HFFc6 (cell line): Measurements from ENCODE around the gene ADCY4. TPM values are rescaled to one million over a fixed set of nuclear protein-coding genes. Genes with fewer than 3 reads are reported as not detected.
A peak's percentile ranks its signal among the peaks of the same experiment; 100 is the strongest.

ENCODE experiments used
- DNase-seq: peaks from one replicate; pipeline ENCODE4 v3.0.0-alpha.2; 2018
- H3K27ac Mint-ChIP-seq: 2 replicates; pipeline ENCODE4 v1.8.0; 2020; ENCODE audit warnings: mild to moderate bottlenecking, mixed read lengths
- H3K27me3 Mint-ChIP-seq: 2 replicates; pipeline ENCODE4 v1.8.0; 2021; ENCODE audit warnings: mild to moderate bottlenecking, moderate library complexity, mixed read lengths; ENCODE audit not compliant: insufficient read depth
- H3K36me3 Mint-ChIP-seq: 2 replicates; pipeline ENCODE4 v1.8.0; 2021; ENCODE audit warnings: low read depth, mixed read lengths
- H3K4me1 Mint-ChIP-seq: 2 replicates; pipeline ENCODE4 v1.8.0; 2020; ENCODE audit warnings: low read depth, mixed read lengths
- H3K4me3 Mint-ChIP-seq: 2 replicates; pipeline ENCODE4 v1.8.0; 2020; ENCODE audit warnings: mild to moderate bottlenecking, moderate library complexity, mixed read lengths
- H3K9me3 Mint-ChIP-seq: 2 replicates; pipeline ENCODE4 v1.8.0; 2020; ENCODE audit warnings: mild to moderate bottlenecking, mixed read lengths
- total RNA-seq, 6 experiments: library from RNA; stranded (reverse); fragmentation: NEBNext Ultra II Directional; extraction: Animal tissue kit (Norgen Biotek cat#: 25700); gene quantifications; 2 replicates in 1 of 6; 3 replicates in 5 of 6; pipeline ENCODE4 v1.2.3, GENCODE V29; 2021
- TF ChIP-seq, protein P1 (sequence below): fragments of 200-600 bp; sonication (generic); IDR thresholded peaks from 2 replicates; pipeline ENCODE4 v1.5.0; 2021; ENCODE audit warnings: antibody characterized with exemption, mild to moderate bottlenecking

Gene ADCY4
- total RNA-seq, 6 experiments from 2014 or later = 0.25 to 0.41 (median 0.34) TPM; not detected in 3

DNA sequence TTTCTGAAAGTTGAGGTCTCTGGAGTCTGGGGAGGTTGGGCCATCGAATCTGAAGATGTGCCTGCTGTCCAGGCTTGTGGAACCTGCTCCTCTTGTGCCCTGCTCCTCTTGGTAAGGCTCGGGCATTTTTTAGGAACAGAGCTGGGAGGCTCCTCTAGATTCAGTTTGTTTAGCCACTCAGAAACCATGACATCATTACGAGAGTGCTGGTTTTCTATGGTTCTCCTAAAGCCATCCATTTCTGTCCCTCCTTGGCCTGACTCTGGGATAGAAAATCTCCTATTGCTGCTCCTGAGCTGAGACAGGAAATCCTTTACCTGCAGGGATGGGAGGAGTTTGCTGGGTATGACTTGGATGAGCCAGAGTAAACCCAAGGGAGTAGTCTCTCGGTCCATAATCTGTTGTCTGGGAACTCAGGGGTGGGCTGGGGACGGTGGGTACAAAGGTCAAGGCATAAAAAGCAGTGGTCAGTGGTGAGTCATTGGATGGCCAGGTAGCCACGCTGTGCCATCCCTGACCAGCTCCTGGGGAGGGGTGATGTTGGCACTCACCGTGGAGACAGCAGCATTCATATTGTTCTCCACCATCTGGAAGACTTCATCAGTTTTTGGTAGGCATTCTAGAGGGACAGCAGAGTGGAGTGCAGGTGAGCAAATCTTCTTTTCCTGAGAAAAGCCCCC lies 2.4 kb upstream of the ADCY4 start:
- H3K4me1 Mint-ChIP-seq = peaks cover 13% of the 10 kb centered on the region
- no peak for DNase-seq
- H3K36me3 Mint-ChIP-seq = no peaks in the 10 kb centered on the region
- H3K27ac Mint-ChIP-seq = no peak overlapping the region
- no peak overlapping the region for H3K4me3 Mint-ChIP-seq
- peaks cover 55% of the 10 kb centered on the region for H3K27me3 Mint-ChIP-seq
- H3K9me3 Mint-ChIP-seq = no peaks in the 10 kb centered on the region
- TF ChIP-seq, protein P1, sequence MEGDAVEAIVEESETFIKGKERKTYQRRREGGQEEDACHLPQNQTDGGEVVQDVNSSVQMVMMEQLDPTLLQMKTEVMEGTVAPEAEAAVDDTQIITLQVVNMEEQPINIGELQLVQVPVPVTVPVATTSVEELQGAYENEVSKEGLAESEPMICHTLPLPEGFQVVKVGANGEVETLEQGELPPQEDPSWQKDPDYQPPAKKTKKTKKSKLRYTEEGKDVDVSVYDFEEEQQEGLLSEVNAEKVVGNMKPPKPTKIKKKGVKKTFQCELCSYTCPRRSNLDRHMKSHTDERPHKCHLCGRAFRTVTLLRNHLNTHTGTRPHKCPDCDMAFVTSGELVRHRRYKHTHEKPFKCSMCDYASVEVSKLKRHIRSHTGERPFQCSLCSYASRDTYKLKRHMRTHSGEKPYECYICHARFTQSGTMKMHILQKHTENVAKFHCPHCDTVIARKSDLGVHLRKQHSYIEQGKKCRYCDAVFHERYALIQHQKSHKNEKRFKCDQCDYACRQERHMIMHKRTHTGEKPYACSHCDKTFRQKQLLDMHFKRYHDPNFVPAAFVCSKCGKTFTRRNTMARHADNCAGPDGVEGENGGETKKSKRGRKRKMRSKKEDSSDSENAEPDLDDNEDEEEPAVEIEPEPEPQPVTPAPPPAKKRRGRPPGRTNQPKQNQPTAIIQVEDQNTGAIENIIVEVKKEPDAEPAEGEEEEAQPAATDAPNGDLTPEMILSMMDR = no peak

DNA sequence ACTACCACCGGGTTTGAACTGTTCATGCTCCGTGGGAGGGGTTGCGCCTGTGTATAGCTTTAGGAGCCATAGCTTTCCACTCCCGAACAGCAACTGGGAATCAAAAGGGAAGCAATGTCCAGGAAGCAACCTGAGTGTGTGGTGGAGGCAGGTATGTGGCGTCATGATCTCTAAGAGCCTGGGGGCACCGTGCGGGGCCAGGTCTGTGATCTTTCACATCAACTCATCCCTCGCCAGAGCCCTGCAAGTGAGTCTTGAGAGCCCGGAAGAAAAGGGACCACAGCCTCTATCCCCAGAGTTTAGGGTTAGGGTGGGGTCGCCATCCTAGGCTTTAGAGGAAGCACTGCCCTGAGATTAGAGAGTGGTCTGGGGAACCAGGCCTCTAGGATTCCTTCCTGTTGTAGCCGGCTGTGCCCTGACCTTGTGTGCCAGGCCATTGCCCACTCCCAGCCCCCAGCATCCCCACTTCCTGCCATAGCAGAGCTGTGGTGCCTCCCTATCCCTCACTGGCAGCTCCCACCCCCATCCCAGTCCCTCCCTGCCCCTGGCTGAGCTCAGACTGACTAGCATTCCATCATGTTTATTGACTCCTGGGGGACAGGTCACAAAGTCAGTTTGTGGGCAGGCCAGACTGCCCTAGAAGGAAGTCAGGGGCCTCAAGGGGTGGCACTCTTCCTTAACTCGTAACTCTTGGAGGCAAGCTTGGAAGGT lies 745 bp upstream of the ADCY4 start:
- H3K9me3 Mint-ChIP-seq = no peaks in the 10 kb centered on the region
- TF ChIP-seq, protein P1 = no peak
- no peak overlapping the region for H3K27ac Mint-ChIP-seq
- peak overlapping the region; percentile 41; the same call in 1 of the 2 replicates for H3K4me3 Mint-ChIP-seq
- peaks cover 18% of the 10 kb centered on the region for H3K4me1 Mint-ChIP-seq
- no peak for DNase-seq
- H3K27me3 Mint-ChIP-seq = peaks cover 49% of the 10 kb centered on the region
- no peaks in the 10 kb centered on the region for H3K36me3 Mint-ChIP-seq

DNA sequence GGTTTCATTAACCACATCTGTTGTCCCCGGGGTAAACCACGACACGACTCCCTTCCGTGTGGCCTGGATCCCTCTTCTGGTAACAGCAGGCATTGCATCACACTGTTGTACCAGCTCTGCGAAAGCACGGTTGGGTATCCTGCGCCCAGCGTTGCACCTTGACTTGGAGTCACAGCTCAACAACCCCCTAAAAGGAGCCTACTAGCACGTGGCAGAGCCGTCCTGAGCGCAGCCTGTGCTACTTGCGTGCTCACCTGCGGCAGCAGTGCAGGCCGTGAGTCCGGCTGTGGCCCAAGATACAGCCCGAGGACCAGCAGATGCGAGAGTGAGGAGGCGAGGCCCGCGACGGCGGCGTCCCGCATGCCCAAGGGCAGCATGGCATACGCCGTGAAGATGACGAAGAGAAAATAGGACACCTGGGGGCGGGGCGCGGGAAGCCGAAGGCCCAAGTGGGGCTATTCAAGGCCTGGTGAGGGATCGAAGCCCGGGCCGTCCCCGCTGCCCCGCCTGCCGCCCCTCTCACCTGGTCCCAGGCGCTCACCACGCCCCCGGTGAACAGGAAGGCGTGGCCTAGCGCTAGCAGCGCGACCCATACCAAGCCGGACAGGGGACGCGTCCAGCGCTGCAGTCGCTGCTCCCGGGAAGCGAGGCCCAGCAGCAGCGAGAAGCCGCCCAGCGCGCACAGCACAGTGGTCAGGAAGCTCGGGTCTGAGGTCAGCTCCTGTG lies 2.4 kb downstream of the ADCY4 start:
- Mint-ChIP-seq H3K4me1 (peaks cover 18% of the 10 kb centered on the region), H3K27me3 (peaks cover 29% of the 10 kb centered on the region), H3K27ac (no peak overlapping the region), H3K9me3 (no peaks in the 10 kb centered on the region), H3K36me3 (no peaks in the 10 kb centered on the region), H3K4me3 (peak overlapping the region; percentile 44; the same call in 1 of the 2 replicates)
- TF ChIP-seq, protein P1 = peak; percentile 81
- DNase-seq = peak; percentile 39

DNA sequence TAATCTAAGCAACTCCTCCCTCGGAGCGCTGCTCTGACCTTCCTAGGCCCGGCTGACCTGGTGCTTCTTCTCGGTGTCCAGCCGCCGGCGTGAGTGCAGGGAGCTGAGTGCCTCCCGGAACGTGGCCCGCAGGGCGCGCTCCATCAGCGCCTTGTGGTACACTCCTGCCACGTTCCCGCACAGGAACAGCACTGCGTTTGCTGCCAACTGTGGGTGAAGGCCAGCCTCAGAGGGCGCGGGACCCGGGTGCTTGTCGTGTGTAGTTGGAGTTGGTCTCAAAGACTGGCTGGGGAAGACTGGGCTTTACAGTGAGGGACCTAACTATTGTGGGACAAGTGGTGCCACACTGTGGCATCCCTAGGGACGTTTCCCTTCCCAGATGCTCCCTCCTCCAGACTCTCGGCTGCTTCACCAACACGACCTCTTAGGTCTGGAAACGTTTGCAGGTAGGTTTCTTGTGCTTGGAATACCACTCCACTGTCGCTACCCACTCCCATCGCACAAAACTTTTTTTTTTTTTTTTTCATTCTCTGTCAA lies 3.1 kb downstream of the ADCY4 start:
- no peak for DNase-seq
- H3K27ac Mint-ChIP-seq = no peak overlapping the region
- H3K4me1 Mint-ChIP-seq = peaks cover 18% of the 10 kb centered on the region
- no peaks in the 10 kb centered on the region for H3K36me3 Mint-ChIP-seq
- H3K4me3 Mint-ChIP-seq = peak overlapping the region; percentile 44; the same call in 1 of the 2 replicates
- H3K9me3 Mint-ChIP-seq = no peaks in the 10 kb centered on the region
- H3K27me3 Mint-ChIP-seq = peaks cover 25% of the 10 kb centered on the region
- TF ChIP-seq, protein P1 = no peak

DNA sequence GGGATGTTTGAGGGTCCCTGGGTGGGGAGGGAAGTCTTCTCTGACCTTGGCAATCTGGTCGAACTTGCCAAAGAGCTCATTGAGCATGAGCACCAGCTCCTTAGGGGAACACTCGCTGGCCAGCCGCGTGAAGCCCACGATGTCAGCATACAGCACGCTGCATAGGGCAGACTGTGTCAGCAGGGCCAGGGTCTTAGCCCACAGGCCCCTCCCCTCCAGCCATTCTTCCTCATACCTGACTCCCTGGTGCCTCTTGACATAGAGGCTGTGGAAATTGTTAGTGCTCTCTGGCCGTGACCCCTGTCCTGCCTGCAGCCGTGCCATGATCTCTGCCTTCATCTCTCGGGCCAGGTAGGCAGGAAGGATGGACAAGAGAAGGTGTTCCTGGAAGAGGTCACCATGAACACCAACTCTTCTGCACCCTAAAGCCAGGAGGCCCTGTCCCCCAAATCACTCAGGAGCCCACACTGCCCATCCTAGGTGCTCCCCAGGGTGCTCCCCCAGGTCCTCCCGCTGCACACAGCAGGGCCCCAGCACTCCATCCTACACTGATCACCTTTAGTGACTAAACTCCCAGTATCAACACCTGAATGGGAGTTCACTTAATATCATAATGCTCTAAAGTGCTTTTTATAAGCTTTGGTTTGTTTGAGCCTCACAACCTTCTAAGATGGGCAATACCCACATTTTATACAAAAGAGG lies 3.7 kb downstream of the ADCY4 start:
- TF ChIP-seq, protein P1 = no peak
- peaks cover 18% of the 10 kb centered on the region for H3K4me1 Mint-ChIP-seq
- no peaks in the 10 kb centered on the region for H3K36me3 Mint-ChIP-seq
- H3K4me3 Mint-ChIP-seq = no peak overlapping the region
- H3K27me3 Mint-ChIP-seq = peaks cover 20% of the 10 kb centered on the region
- H3K27ac Mint-ChIP-seq = no peak overlapping the region
- no peaks in the 10 kb centered on the region for H3K9me3 Mint-ChIP-seq
- no peak for DNase-seq
